A673 (cell line): Measurements from ENCODE around the gene RGMA.

ENCODE experiments used
- CTCF ChIP-seq: fragments of 300-800, 200-600 bp; sonication (generic); conservative IDR thresholded peaks from 2 replicates; pipeline ENCODE4 v1.5.1; 2017; ENCODE audit warnings: low read depth, mild to moderate bottlenecking, antibody characterized with exemption, low read length, moderate library complexity, mixed read lengths
- EZH2 ChIP-seq: fragments of 200-600 bp; sonication (generic); IDR thresholded peaks from 2 replicates; pipeline ENCODE4 v1.6.1; 2017; ENCODE audit warnings: borderline replicate concordance, low read depth, mild to moderate bottlenecking, mixed read lengths, antibody characterized with exemption, low read length; ENCODE audit not compliant: poor library complexity, severe bottlenecking

GRCh38 chr15:92990031-92990430, 99.0 kb downstream of the RGMA start:
- no peak for TF ChIP-seq CTCF
- no peak for TF ChIP-seq EZH2
